ENCODE data around the gene CAP2.
"Not testable (repeated sequence)": the region's sequence is repeated elsewhere in the genome, so short reads cannot be mapped to it uniquely, and the experiment has no call there.

Gene CAP2

GRCh38 chr6:17501982-17502704, 108.7 kb downstream of the CAP2 start:
- no peak for DNase-seq (ENCODE audit: low read depth)

GRCh38 chr6:17503051-17503450, 109.7 kb downstream of the CAP2 start:
- DNase-seq (ENCODE audit: low read depth) = no peak

- no peak for DNase-seq (ENCODE audit: low read depth)
These were observed 110.6 kb downstream of the CAP2 start for GRCh38 chr6:17504005-17504404.

GRCh38 chr6:17505062-17505476, 111.7 kb downstream of the CAP2 start:
- no peak for DNase-seq (ENCODE audit: low read depth)

GRCh38 chr6:17505767-17506280, 112.4 kb downstream of the CAP2 start:
- DNase-seq (ENCODE audit: low read depth) = no peak

- DNase-seq (ENCODE audit: low read depth) = no peak
These were observed 113.1 kb downstream of the CAP2 start for GRCh38 chr6:17506531-17506930.

GRCh38 chr6:17506962-17507361, 113.6 kb downstream of the CAP2 start:
- DNase-seq (ENCODE audit: low read depth) = no peak

- no peak for DNase-seq (ENCODE audit: low read depth)
These were observed 117.7 kb downstream of the CAP2 start for GRCh38 chr6:17511084-17511483.

GRCh38 chr6:17511580-17511979, 118.2 kb downstream of the CAP2 start:
- no peak for DNase-seq (ENCODE audit: low read depth)

GRCh38 chr6:17519120-17519519, 125.7 kb downstream of the CAP2 start:
- no peak for DNase-seq (ENCODE audit: low read depth)

- DNase-seq (ENCODE audit: low read depth) = no peak
These were observed 132.2 kb downstream of the CAP2 start for GRCh38 chr6:17525637-17526036.

- no peak for DNase-seq (ENCODE audit: low read depth)
These were observed 133.7 kb downstream of the CAP2 start for GRCh38 chr6:17527076-17527475.

- no peak for DNase-seq (ENCODE audit: low read depth)
These were observed 137.0 kb downstream of the CAP2 start for GRCh38 chr6:17530321-17530835.

GRCh38 chr6:17536586-17536985, 143.2 kb downstream of the CAP2 start:
- DNase-seq (ENCODE audit: low read depth) = no peak

- DNase-seq (ENCODE audit: low read depth) = no peak
These were observed 148.8 kb downstream of the CAP2 start for GRCh38 chr6:17542243-17542642.

- not testable (repeated sequence) for DNase-seq (ENCODE audit: low read depth)
These were observed 152.3 kb downstream of the CAP2 start for GRCh38 chr6:17545681-17546080.

- DNase-seq (ENCODE audit: low read depth) = no peak
These were observed 158.1 kb downstream of the CAP2 start for GRCh38 chr6:17551383-17551958.

GRCh38 chr6:17552861-17553260, 159.5 kb downstream of the CAP2 start:
- no peak for DNase-seq (ENCODE audit: low read depth)

- DNase-seq (ENCODE audit: low read depth) = no peak
These were observed 162.6 kb downstream of the CAP2 start for GRCh38 chr6:17556014-17556413.

GRCh38 chr6:17562636-17563035, 169.2 kb downstream of the CAP2 start:
- no peak for DNase-seq (ENCODE audit: low read depth)

- DNase-seq (ENCODE audit: low read depth) = no peak
These were observed 172.0 kb downstream of the CAP2 start for GRCh38 chr6:17565399-17565798.

GRCh38 chr6:17574866-17575560, 181.6 kb downstream of the CAP2 start:
- no peak for DNase-seq (ENCODE audit: low read depth)

- DNase-seq (ENCODE audit: low read depth) = no peak
These were observed 183.7 kb downstream of the CAP2 start for GRCh38 chr6:17577059-17577458.
